K562 (cell line): ENCODE data around the gene TOMM40L. TPM values are rescaled to one million over a fixed set of nuclear protein-coding genes. Genes with fewer than 3 reads are reported as not detected.

Experiments used
- AFF4 ChIP-seq: sonication (generic); formaldehyde crosslinking; IDR thresholded peaks from 2 replicates; pipeline ENCODE4 v1.8.0; 2023; ENCODE audit warnings: mild to moderate bottlenecking, missing genetic modification reagents
- CBFA2T2 ChIP-seq: fragments of 450-650 bp; conservative IDR thresholded peaks from 2 replicates; pipeline ENCODE4 v1.6.1; 2017; ENCODE audit warnings: mild to moderate bottlenecking
- CBX2 ChIP-seq: fragments of 200-600 bp; sonication (generic); IDR thresholded peaks from one replicate; pipeline ENCODE4 v1.6.1; 2012; ENCODE audit warnings: mild to moderate bottlenecking, low read length, inconsistent platforms; ENCODE audit not compliant: insufficient read depth, poor library complexity, severe bottlenecking
- CEBPG ChIP-seq, 3 experiments: fragments of 200-800 bp in 1 of 3; sonication (Bioruptor generic) in 1 of 3; sonication (generic) in 1 of 3; formaldehyde crosslinking in 1 of 3; IDR thresholded peaks in 2 of 3; conservative IDR thresholded peaks in 1 of 3; 2 replicates each; pipeline versions ENCODE4 v1.6.1 to v1.8.0; 2016 to 2022; ENCODE audit warnings: missing compliant biosample characterization in 2 of 3, missing genetic modification characterization in 2 of 3, mild to moderate bottlenecking in 1 of 3, missing genetic modification reagents in 1 of 3
- GTF2E2 ChIP-seq: fragments of 200-800 bp; sonication (Bioruptor generic); IDR thresholded peaks from 2 replicates; pipeline ENCODE4 v1.6.1; 2016; ENCODE audit warnings: missing genetic modification characterization, missing compliant biosample characterization
- GTF2F1 ChIP-seq: IDR thresholded peaks from 2 replicates; pipeline ENCODE4 v1.6.1; 2011; ENCODE audit warnings: low read depth, low read length, improper control_type of control experiment
- HDAC1 ChIP-seq, 2 experiments: fragments of 450-650 bp; IDR thresholded peaks; 2 replicates each; pipeline ENCODE4 v1.6.1; 2016 to 2017; ENCODE audit warnings: inconsistent platforms in 1 of 2, mild to moderate bottlenecking in 1 of 2, moderate library complexity in 1 of 2
- IFI16 ChIP-seq: fragments of 250-450 bp; sonication (Bioruptor Pico); IDR thresholded peaks from 2 replicates; pipeline ENCODE4 v2.1.2; 2022; ENCODE audit warnings: mild to moderate bottlenecking, inconsistent platforms
- MCM2 ChIP-seq: fragments of 450-650 bp; IDR thresholded peaks from 2 replicates; pipeline ENCODE4 v1.6.1; 2017; ENCODE audit warnings: low read depth, mild to moderate bottlenecking
- MXI1 ChIP-seq: IDR thresholded peaks from 2 replicates; pipeline ENCODE4 v1.6.1; 2011; ENCODE audit warnings: low read depth, mild to moderate bottlenecking, improper control_type of control experiment, low read length
- NONO ChIP-seq, 2 experiments: fragments of 200-400 bp in 1 of 2; fragments of 450-650 bp in 1 of 2; formaldehyde crosslinking in 1 of 2; IDR thresholded peaks; 2 replicates each; pipeline ENCODE4 v1.6.1; 2017; ENCODE audit warnings: low read depth in 2 of 2, mild to moderate bottlenecking in 2 of 2, moderate library complexity in 2 of 2, low read length in 1 of 2
- TCF7L2 ChIP-seq: fragments of 150-350 bp; IDR thresholded peaks from 2 replicates; pipeline ENCODE4 v1.6.1; 2016; ENCODE audit warnings: low read depth, mild to moderate bottlenecking, low read length, moderate library complexity
- ZNF584 ChIP-seq: fragments of 200-800 bp; sonication (Bioruptor generic); IDR thresholded peaks from 2 replicates; pipeline ENCODE4 v1.6.1; 2016; ENCODE audit warnings: low read depth, mild to moderate bottlenecking, missing genetic modification characterization, missing compliant biosample characterization
- ZNF766 ChIP-seq: fragments of 200-800 bp; sonication (Bioruptor generic); conservative IDR thresholded peaks from 2 replicates; pipeline ENCODE4 v1.6.1; 2016; ENCODE audit warnings: missing genetic modification characterization, missing compliant biosample characterization
- polyA plus RNA-seq, 8 experiments: library from polyadenylated mRNA; depleted of rRNA in 4 of 8; stranded (reverse) in 5 of 8; unstranded in 3 of 8; fragments of >200 nt; fragmentation: Nextera tagmentation in 2 of 8; fragmentation: Illumina TruSeq in 1 of 8; extraction: Ambion mirVana in 2 of 8; extraction: Trizol in 1 of 8; gene quantifications; 2 replicates each; pipeline versions ENCODE4 v1.2.1 to v1.2.3, GENCODE V29; 2011 to 2014; ENCODE audit warnings: inconsistent platforms in 1 of 8, missing spikeins in 1 of 8
- total RNA-seq, 7 experiments: library from RNA; depleted of rRNA in 6 of 7; stranded (reverse); fragments of >200 nt in 6 of 7; fragmentation: Illumina TruSeq in 2 of 7; extraction: Trizol in 2 of 7; gene quantifications; 2 replicates each; pipeline versions ENCODE4 v1.2.1 to v1.2.3, GENCODE V29; 2011 to 2021; ENCODE audit warnings: low replicate concordance in 1 of 7
- TF ChIP-seq, protein P1 (sequence below): fragments of 450-650 bp; IDR thresholded peaks from 2 replicates; pipeline ENCODE4 v1.6.1; 2018; ENCODE audit warnings: mild to moderate bottlenecking, low read depth; ENCODE audit not compliant: partially characterized antibody
- TF ChIP-seq, protein P2 (sequence below): fragments of 450-650 bp; conservative IDR thresholded peaks from 2 replicates; pipeline ENCODE4 v1.6.1; 2016; ENCODE audit warnings: missing genetic modification characterization, low read depth, mild to moderate bottlenecking, missing compliant biosample characterization, moderate library complexity

TOMM40L gene
- total and polyA plus RNA-seq, 9 of the 15 experiments (the other 6 are each of a cell fraction or from before 2014, with no cell fraction given), result 9.6 to 33.6 (median 25.2) TPM

DNA sequence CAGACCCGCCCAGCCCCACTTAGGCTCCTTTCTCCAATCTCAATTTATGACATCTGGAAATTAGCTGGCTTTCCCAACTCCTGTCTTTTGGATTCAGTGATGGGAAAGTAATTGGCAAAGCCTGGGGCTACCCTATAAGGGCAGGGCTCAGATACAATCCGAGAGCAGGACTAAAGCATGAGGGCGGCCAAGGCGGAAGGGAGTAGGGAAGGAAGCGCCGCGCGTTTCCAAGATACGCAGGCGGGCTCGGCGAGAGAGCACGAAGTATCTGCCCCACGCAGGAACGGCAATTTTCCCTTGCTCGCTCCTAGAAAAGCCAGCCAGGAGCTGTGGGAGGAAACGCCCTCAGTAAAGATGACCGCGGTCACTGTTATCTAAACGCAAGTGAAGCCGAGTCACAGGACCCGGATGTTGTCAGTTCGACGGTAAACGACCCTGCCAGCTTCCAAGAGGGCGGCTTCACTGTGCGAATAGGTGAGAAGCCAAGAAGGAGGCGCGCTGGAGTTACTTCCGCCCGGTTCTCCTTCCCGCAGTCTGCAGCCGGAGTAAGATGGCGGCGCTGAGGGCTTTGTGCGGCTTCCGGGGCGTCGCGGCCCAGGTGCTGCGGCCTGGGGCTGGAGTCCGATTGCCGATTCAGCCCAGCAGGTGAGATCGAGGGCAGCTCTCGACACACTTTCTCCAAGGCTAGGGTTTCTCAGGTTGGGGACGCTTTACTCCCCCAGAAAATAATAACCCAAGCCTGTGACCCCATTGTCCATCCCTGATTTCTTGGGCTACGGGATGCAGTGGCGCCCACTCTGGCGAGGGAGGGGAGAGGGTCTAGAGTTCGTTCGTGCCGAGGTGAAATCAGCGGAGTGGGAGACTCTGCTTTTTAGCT is 23.8 kb upstream of the TOMM40L start, which contains the start of gene NDUFS2 (continued):
- TF ChIP-seq AFF4 (CRISPR knock-in tag) (no peak), MCM2 (no peak), HDAC1 (IDR thresholded peaks at IDR 0.05) (peak in 1 of 2 experiments; percentile 44; a peak in 2 of 4 replicates), CBFA2T2 (no peak), ZNF766 (peak; percentile 79), NONO (IDR thresholded peaks at IDR 0.05; ENCODE audit: low read depth in 2 of 2, low read length in 1 of 2) (0 out of 4 replicates have a peak, but pooled peaks of 1 of the 2 experiments have one; percentile 30), GTF2F1 (peak; percentile 81; the same call in 1 of the 2 replicates), ZNF584 (CRISPR knock-in tag) (no peak), MXI1 (no peak), TCF7L2 (no peak), GTF2E2 (peak; percentile 99), IFI16 (CRISPR knock-in tag) (no peak), CBX2 (no peak), CEBPG (CRISPR knock-in tag; IDR thresholded peaks at IDR 0.05) (no peak), CEBPG (tag; conservative IDR thresholded peaks at IDR 0.05 in 1 of 2, IDR thresholded peaks at IDR 0.05 in 1 of 2) (no peak)
- TF ChIP-seq, protein P1, sequence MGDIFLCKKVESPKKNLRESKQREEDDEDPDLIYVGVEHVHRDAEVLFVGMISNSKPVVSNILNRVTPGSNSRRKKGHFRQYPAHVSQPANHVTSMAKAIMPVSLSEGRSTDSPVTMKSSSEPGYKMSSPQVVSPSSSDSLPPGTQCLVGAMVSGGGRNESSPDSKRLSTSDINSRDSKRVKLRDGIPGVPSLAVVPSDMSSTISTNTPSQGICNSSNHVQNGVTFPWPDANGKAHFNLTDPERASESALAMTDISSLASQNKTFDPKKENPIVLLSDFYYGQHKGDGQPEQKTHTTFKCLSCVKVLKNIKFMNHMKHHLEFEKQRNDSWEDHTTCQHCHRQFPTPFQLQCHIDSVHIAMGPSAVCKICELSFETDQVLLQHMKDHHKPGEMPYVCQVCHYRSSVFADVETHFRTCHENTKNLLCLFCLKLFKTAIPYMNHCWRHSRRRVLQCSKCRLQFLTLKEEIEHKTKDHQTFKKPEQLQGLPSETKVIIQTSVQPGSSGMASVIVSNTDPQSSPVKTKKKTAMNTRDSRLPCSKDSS, result no peak
- TF ChIP-seq, protein P2, sequence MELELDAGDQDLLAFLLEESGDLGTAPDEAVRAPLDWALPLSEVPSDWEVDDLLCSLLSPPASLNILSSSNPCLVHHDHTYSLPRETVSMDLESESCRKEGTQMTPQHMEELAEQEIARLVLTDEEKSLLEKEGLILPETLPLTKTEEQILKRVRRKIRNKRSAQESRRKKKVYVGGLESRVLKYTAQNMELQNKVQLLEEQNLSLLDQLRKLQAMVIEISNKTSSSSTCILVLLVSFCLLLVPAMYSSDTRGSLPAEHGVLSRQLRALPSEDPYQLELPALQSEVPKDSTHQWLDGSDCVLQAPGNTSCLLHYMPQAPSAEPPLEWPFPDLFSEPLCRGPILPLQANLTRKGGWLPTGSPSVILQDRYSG (tag), result 0 out of 2 replicates have a peak, but pooled peaks have one; percentile 44
